Left hindlimb (tissue), 1 donor: ENCODE measurements around the gene LOXL4.

Experiments used
- DNase-seq: peaks from one replicate; pipeline ENCODE4 v3.0.0-alpha.2; 2018

The LOXL4 gene

GRCh38 chr10:98267894-98268693 lies at the start of gene LOXL4:
TSS of gene LOXL4 (minus strand) at chr10:98268194. CDS start at chr10:98263019, 5,175 bp downstream.
- DNase-seq = peak; percentile 73

GRCh38 chr10:98316661-98317060 lies 48.7 kb upstream of the LOXL4 start:
- DNase-seq = no peak

GRCh38 chr10:98316170-98316569 lies 48.2 kb upstream of the LOXL4 start:
- no peak for DNase-seq

- DNase-seq = no peak
Observed at GRCh38 chr10:98314532-98315284, 46.7 kb upstream of the LOXL4 start.

DNA sequence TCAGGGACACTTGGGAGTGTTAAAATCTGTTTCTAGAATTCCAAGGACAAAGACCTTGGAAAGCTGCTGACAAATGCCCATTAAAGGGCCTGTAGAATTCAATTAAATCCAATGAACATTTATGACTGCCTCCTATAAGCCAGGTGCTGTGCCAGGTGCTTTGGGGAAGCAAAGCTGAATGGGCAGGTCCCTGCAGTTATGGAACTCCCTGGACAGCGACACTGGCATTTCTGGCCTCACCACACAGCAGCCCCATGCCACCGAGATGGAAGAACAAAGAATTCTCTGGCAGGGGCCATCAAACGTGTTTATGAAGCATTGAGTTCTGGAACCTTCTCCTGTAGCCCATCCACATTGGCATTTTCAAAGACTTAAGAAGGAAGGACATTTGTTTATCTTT lies 45.6 kb upstream of the LOXL4 start:
- DNase-seq = no peak

- no peak for DNase-seq
Observed at GRCh38 chr10:98312822-98313221, 44.8 kb upstream of the LOXL4 start.

- no peak for DNase-seq
Observed at GRCh38 chr10:98312349-98312748, 44.4 kb upstream of the LOXL4 start.

DNA sequence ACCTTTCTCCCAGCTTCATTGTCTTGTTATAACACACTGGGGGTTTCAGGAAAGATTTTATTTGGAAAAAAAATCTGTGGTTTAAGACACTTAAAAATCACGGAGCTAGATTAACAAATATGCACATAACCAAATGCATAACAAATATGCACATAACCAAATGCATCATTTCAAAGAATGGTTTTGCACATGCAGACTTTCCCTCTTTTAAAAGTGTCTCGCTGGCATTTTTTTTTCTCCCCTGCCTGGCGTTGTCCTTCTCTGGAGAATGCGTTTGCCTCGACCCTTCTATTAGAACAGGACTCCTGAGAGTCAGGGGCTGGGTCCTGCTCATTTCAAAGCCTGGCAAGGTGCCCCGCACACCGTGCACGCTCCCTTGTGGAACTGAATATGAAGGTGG lies 42.7 kb upstream of the LOXL4 start:
- no peak for DNase-seq

DNA sequence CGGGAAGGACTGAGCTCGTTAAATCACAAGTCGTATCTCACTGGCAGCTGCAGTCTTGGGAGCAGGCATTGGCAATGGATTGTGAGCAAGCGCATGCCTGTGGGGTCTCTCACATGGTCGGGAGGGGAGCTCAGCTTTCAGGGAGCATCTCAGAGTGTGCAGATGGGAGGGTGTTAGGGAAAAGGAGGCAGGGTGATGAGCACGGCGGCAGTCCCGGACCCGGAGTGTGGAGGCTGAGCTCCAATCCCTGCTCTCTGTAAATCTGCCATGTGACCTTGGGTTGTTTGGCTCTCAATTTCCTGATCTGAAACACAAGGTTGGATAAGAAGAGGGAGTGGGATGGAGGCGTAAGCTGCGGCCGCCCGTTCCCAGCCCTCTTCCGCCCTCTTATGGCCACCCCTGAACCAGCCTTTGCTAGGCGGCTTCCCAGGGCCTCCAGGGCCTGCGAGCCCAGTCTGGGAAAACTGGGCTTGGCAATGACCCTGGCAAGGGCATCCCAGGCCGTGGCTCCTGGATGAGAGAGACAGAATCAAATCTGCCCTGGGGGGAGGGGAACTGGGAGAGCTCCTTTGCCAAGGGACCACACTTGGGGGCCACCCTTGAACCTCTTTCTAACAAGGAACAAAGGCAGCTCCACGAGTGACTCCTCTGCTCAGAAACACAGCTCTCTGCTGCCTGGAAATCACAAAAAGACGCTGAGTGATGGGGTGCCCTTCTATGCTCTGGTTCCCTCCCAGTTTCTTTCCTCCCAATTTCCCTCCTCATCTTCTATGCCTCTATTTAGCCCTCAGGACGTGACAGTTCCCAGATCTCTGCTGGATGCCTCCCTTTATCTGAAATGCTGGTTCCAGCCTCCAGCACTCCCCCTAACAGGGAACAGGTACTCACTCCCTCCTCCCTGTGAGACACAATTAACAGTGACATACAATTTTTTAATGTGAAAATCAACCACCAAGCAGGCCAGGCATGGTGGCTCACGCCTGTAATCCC lies 41.7 kb upstream of the LOXL4 start:
- DNase-seq = peak; percentile 72

GRCh38 chr10:98308669-98309365 lies 40.8 kb upstream of the LOXL4 start:
- DNase-seq = no peak

DNA sequence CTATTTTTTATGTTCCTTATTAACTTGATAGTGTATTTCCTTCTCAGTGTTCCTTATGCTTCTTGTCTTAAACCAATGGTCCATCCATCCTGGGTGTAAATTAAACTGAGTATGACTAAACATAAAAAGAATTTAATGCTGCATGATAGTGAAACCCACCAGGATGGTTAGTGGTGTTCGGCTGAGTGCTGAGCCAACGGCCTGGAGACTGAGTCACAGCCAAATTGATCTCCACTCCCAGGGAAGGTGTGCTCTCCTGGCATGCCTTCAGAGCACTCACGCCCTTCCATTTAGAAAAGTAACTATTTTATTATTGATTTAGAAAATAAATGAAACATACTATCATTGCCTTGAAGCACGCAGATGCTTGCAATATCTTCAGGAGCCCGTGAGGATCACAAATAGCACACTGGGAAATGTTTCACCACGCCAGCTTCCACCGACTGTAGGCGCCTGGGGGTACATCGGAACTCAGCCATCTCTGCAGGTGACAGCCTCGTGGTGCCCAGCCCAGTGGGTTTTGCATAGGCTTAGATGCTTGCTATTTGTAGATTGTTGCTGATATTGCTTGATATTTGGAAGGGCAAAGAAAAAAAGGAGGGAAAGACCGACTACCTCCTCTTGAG lies 40.0 kb upstream of the LOXL4 start:
- no peak for DNase-seq

GRCh38 chr10:98306501-98306900 lies 38.5 kb upstream of the LOXL4 start:
- no peak for DNase-seq

DNA sequence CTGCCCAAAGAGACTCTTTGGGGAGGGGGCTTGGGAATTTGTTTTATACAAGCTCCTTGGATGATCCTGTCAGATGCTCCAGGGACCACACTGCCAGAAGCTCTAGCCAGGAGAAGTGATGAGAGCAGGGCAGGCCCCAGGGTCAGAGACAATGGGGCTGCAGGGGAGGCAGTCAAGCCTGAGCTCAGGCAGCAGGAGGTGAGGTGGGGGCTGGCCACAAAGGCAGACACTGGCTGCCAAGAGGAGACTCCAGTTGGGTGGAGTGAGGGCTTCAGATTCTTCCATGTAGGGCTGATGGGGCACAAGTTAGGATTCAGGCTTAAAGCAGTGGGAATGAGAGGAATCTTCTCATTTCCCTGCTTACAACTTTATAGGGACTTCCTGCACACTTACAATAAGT lies 35.6 kb upstream of the LOXL4 start:
- DNase-seq = no peak

DNA sequence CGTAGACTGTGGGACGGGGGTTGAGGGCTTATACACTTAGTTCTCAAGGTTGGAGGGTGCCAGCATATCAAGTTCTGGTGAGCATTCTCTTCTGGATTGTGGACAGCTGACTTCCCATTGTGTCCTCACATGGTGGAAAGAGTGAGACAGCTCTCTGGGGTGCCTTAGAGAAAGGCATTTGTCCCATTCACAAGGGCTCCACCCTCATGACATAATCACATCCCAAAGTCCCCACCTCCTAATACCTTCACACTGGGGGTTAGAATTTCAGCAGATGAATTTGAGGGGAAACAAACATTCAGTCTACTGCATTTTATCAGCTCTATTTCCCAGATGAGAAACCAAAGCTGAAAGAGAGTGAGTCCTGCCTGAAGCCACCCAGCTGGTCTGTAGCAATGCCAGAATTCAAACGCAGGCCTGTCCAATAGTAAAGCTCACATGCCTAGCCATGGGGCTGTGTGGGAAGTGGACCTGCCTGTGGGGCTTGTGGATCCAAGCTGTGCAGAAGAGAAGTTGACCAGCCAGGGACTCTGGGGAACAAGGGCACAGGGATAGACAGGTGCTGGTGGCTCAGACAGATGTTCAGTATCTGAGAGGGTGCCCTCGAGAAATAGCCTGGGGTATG lies 34.9 kb upstream of the LOXL4 start:
- DNase-seq = no peak

- DNase-seq = no peak
Observed at GRCh38 chr10:98301664-98302319, 33.8 kb upstream of the LOXL4 start.

- no peak for DNase-seq
Observed at GRCh38 chr10:98300526-98301229, 32.7 kb upstream of the LOXL4 start.

- no peak for DNase-seq
Observed at GRCh38 chr10:98299341-98299740, 31.3 kb upstream of the LOXL4 start.

DNA sequence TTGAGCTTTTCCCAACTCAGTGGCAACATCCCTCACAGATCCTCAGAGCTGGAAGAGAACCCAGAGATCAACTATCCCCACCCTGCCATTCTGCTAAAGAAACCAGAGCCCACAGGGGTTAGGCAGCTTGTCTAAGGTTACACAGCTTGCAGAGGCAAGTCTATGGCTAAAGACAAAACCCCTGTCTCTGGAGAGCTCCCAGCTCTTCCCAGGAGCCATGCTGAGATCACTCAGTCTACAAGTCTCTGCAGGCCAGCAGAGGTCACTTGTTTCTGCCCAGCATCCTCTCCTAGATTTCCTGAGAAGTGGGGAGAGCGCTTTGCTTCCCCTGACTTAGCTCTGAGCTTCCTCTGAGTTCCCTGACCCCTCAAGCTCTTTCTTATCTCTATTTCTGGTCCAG lies 28.5 kb upstream of the LOXL4 start:
- DNase-seq = no peak

- DNase-seq = peak; percentile 48
Observed at GRCh38 chr10:98295907-98296306, 27.9 kb upstream of the LOXL4 start.

- DNase-seq = no peak
Observed at GRCh38 chr10:98295401-98295811, 27.4 kb upstream of the LOXL4 start.
